ENCODE measurements around the gene PRH2. TPM values are rescaled to one million over a fixed set of nuclear protein-coding genes. Genes with fewer than 3 reads are reported as not detected.

Gene PRH2
- polyA plus RNA-seq, 1 donor (not counting 4 experiments of a cell fraction or from before 2014, with no cell fraction given): 0.12 TPM

- Histone ChIP-seq H4K20me1 (ENCODE audit: control insufficient read depth, extremely low read depth, insufficient read depth, low read length) (no peaks in the 10 kb centered on the region), H2AFZ (ENCODE audit: control insufficient read depth, low read length) (no peak overlapping the region), H3K4me1 (ENCODE audit: control insufficient read depth, extremely low read depth, insufficient read depth, low read length) (no peaks in the 10 kb centered on the region), H3K27ac (ENCODE audit: control insufficient read depth, insufficient read depth, low read length) (no peak overlapping the region), H3K4me2 (ENCODE audit: control insufficient read depth, extremely low read depth, insufficient read depth, low read depth, low read length) (no peak overlapping the region), H3K9me1 (ENCODE audit: control insufficient read depth, extremely low read depth, insufficient read depth, low read length) (no peaks in the 10 kb centered on the region), H3K27me3 (ENCODE audit: control insufficient read depth, extremely low read depth, insufficient read depth, low read length) (no peaks in the 10 kb centered on the region), H3K9ac (ENCODE audit: control insufficient read depth, extremely low read depth, insufficient read depth, low read length) (no peak overlapping the region), H3K79me2 (ENCODE audit: control insufficient read depth, insufficient read depth, low read length) (no peaks in the 10 kb centered on the region), H3K36me3 (ENCODE audit: control insufficient read depth in 2 of 2, extremely low read depth in 1 of 2, insufficient read depth in 2 of 2, low read length in 2 of 2) (no peaks in the 10 kb centered on the region), H3K4me3 (ENCODE audit: control insufficient read depth in 2 of 3, extremely low read depth in 1 of 3, insufficient read depth in 2 of 3, low read depth in 1 of 3, low read length in 3 of 3) (no peak overlapping the region), H3K9me3 (ENCODE audit: control insufficient read depth, low read depth, low read length) (no peaks in the 10 kb centered on the region)
- no peak for FAIRE-seq
- dilution Hi-C loops (cut with MboI; ENCODE audit: extremely low pct_ligation_motif_present, low sequenced_read_pairs): no loop called here
- TF ChIP-seq EZH2 (IDR thresholded peaks at IDR 0.05; ENCODE audit: low read length) (no peak), CTCF (optimal IDR thresholded peaks at IDR 0.05 in 1 of 3, IDR thresholded peaks at IDR 0.05 in 1 of 3, conservative IDR thresholded peaks at IDR 0.05 in 1 of 3; ENCODE audit: extremely low read depth in 1 of 3, insufficient read depth in 2 of 3, low read length in 3 of 3) (no peak)
- DNase-seq (ENCODE audit: low read depth, low spot score): no peak
Measured at GRCh38 chr12:10974965-10975364, 45.9 kb downstream of the PRH2 start.

- Histone ChIP-seq H3K27me3 (ENCODE audit: control insufficient read depth, extremely low read depth, insufficient read depth, low read length) (no peaks in the 10 kb centered on the region), H4K20me1 (ENCODE audit: control insufficient read depth, extremely low read depth, insufficient read depth, low read length) (no peaks in the 10 kb centered on the region), H3K9me1 (ENCODE audit: control insufficient read depth, extremely low read depth, insufficient read depth, low read length) (no peaks in the 10 kb centered on the region), H3K4me2 (ENCODE audit: control insufficient read depth, extremely low read depth, insufficient read depth, low read depth, low read length) (no peak overlapping the region), H2AFZ (ENCODE audit: control insufficient read depth, low read length) (no peak overlapping the region), H3K4me1 (ENCODE audit: control insufficient read depth, extremely low read depth, insufficient read depth, low read length) (no peaks in the 10 kb centered on the region), H3K9ac (ENCODE audit: control insufficient read depth, extremely low read depth, insufficient read depth, low read length) (no peak overlapping the region), H3K36me3 (ENCODE audit: control insufficient read depth in 2 of 2, extremely low read depth in 1 of 2, insufficient read depth in 2 of 2, low read length in 2 of 2) (no peaks in the 10 kb centered on the region), H3K9me3 (ENCODE audit: control insufficient read depth, low read depth, low read length) (no peaks in the 10 kb centered on the region), H3K4me3 (ENCODE audit: control insufficient read depth in 2 of 3, extremely low read depth in 1 of 3, insufficient read depth in 2 of 3, low read depth in 1 of 3, low read length in 3 of 3) (no peak overlapping the region), H3K79me2 (ENCODE audit: control insufficient read depth, insufficient read depth, low read length) (no peaks in the 10 kb centered on the region), H3K27ac (ENCODE audit: control insufficient read depth, insufficient read depth, low read length) (no peak overlapping the region)
- TF ChIP-seq CTCF (optimal IDR thresholded peaks at IDR 0.05 in 1 of 3, IDR thresholded peaks at IDR 0.05 in 1 of 3, conservative IDR thresholded peaks at IDR 0.05 in 1 of 3; ENCODE audit: extremely low read depth in 1 of 3, insufficient read depth in 2 of 3, low read length in 3 of 3): no peak
- no peak for TF ChIP-seq EZH2 (IDR thresholded peaks at IDR 0.05; ENCODE audit: low read length)
- dilution Hi-C loops (cut with MboI; ENCODE audit: extremely low pct_ligation_motif_present, low sequenced_read_pairs): no loop called here
- FAIRE-seq (no peak), DNase-seq (ENCODE audit: low read depth, low spot score) (no peak)
Measured at GRCh38 chr12:10982244-10982643, 53.2 kb downstream of the PRH2 start.

Other genes with a start within 250 kb of the PRH2 start
- 127 to 367 TPM (median 170 TPM) in 3 replicates for gene YBX3, start 205.9 kb upstream of the PRH2 start, polyA plus RNA-seq
- not detected in 3 replicates for gene TAS2R7, start 126.6 kb upstream of the PRH2 start, polyA plus RNA-seq
- gene TAS2R8, start 122.0 kb upstream of the PRH2 start, polyA plus RNA-seq: not detected in 3 replicates
- not detected in 3 replicates for gene TAS2R9, start 119.1 kb upstream of the PRH2 start, polyA plus RNA-seq
- gene TAS2R10, start 102.9 kb upstream of the PRH2 start, polyA plus RNA-seq: 0.10 to 0.22 TPM in 2 of 3 replicates, not detected in the other
- 2.5 to 4.0 TPM (median 2.7 TPM) in 3 replicates for gene PRR4, start 79.8 kb upstream of the PRH2 start, polyA plus RNA-seq
- gene PRH1, start 45.0 kb upstream of the PRH2 start, polyA plus RNA-seq: 4.5 to 5.5 TPM (median 4.9 TPM) in 3 replicates
- gene TAS2R13, start 19.7 kb upstream of the PRH2 start, polyA plus RNA-seq: 0.08 to 0.14 TPM in 2 of 3 replicates, not detected in the other
- gene TAS2R14, start 10.0 kb downstream of the PRH2 start, polyA plus RNA-seq: 0.58 to 1.2 TPM (median 0.63 TPM) in 3 replicates
- gene TAS2R50, start 57.7 kb downstream of the PRH2 start, polyA plus RNA-seq: 0.10 TPM in 1 of 3 replicates, not detected in the others
- gene TAS2R20, start 69.1 kb downstream of the PRH2 start, polyA plus RNA-seq: 0.08 to 0.43 TPM (median 0.41 TPM) in 3 replicates
- gene TAS2R19, start 93.4 kb downstream of the PRH2 start, polyA plus RNA-seq: 0.17 to 0.31 TPM in 2 of 3 replicates, not detected in the other
- 0.08 to 0.28 TPM in 2 of 3 replicates, not detected in the other for gene TAS2R31, start 102.2 kb downstream of the PRH2 start, polyA plus RNA-seq
- gene TAS2R46, start 133.1 kb downstream of the PRH2 start, polyA plus RNA-seq: 0.10 to 0.13 TPM in 2 of 3 replicates, not detected in the other
- gene TAS2R43, start 163.1 kb downstream of the PRH2 start, polyA plus RNA-seq: 0.34 TPM in 1 of 3 replicates, not detected in the others
- gene TAS2R30, start 205.4 kb downstream of the PRH2 start, polyA plus RNA-seq: 0.03 to 0.18 TPM in 2 of 3 replicates, not detected in the other
- gene SMIM10L1, start 242.0 kb downstream of the PRH2 start, polyA plus RNA-seq: 2.5 to 3.9 TPM (median 2.6 TPM) in 3 replicates